Large intestine (tissue), 3 donors: ENCODE results near the gene NSD1. TPM values are rescaled to one million over a fixed set of nuclear protein-coding genes. Genes with fewer than 3 reads are reported as not detected.

Experiments used
- DNase-seq, 2 donors: peaks; one replicate each; pipeline versions ENCODE4 v3.0.0 to v3.0.0-alpha.2; 2013
- H3K27ac ChIP-seq: one replicate; pipeline ENCODE4 v1.5.1; 2013; ENCODE audit warnings: low read length
- H3K27me3 ChIP-seq: 2 replicates; pipeline ENCODE4 v1.6.1; 2013; ENCODE audit warnings: low read length; ENCODE audit not compliant: control insufficient read depth, insufficient read depth
- H3K36me3 ChIP-seq: 2 replicates; pipeline ENCODE4 v1.6.1; 2013; ENCODE audit warnings: low read length; ENCODE audit not compliant: control insufficient read depth, insufficient read depth
- H3K4me1 ChIP-seq: one replicate; pipeline ENCODE4 v1.6.1; 2013; ENCODE audit warnings: low read length; ENCODE audit not compliant: control insufficient read depth, insufficient read depth
- H3K4me3 ChIP-seq: one replicate; pipeline ENCODE4 v1.5.1; 2013; ENCODE audit warnings: low read length
- H3K9me3 ChIP-seq: one replicate; pipeline ENCODE4 v1.6.1; 2013; ENCODE audit warnings: mild to moderate bottlenecking, low read depth, low read length, moderate library complexity; ENCODE audit not compliant: control insufficient read depth
- WGBS: methylation state at CpG from one replicate; pipeline ENCODE4 v1.1.5; 2013; ENCODE audit warnings: low lambda C conversion rate; ENCODE audit not compliant: insufficient coverage; 5-methylcytosine and 5-hydroxymethylcytosine counted together
- polyA plus RNA-seq: library from polyadenylated mRNA; unstranded; fragments of 120-200 nt; gene quantifications from one replicate; pipeline ENCODE4 v1.2.1, GENCODE V29; 2013

The NSD1 gene
- polyA plus RNA-seq, 1 donor, result 27.2 TPM

DNA sequence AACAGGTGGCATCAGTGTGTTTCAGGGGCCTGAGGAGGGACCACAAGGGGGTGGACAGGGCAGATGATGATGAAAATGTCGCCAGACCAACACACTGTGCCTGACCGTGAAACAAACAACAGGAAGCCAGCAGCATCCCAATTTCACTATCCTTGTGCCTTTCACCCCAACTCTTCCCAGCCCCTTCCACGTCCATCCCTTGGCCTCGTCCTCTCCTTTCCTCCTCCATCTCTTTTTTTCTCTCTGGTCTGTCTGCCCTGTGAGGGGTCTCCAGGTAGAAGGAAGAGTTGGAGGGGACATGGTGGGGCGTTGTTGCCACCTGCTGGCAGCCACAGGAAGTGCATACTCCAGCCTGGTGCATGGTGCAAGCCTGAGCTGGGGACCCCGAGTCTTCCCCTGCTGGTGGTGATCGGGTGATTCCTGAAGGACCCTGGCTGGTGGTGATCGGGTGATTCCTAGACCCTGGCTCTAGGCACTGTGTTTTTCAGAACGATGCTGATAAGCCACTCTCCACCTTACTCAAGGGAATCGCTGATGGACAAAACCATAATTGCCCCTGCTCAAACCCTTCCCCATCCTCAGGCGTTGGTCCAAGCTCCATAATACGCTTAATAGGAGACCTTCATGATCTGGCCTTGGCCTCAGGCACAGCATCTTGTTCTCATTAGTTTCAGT lies 21.7 kb upstream of the NSD1 start:
- no peak overlapping the region for H3K4me3 ChIP-seq
- DNase-seq, result peak in 1 of 2 donors; percentile 49
- WGBS, result 20% methylated on average over 1 of the region's 12 CpGs
- peaks cover 25% of the 10 kb centered on the region for H3K4me1 ChIP-seq
- no peaks in the 10 kb centered on the region for H3K36me3 ChIP-seq
- H3K27ac ChIP-seq, result no peak overlapping the region
- H3K9me3 ChIP-seq, result peaks cover 3% of the 10 kb centered on the region
- no peaks in the 10 kb centered on the region for H3K27me3 ChIP-seq

DNA sequence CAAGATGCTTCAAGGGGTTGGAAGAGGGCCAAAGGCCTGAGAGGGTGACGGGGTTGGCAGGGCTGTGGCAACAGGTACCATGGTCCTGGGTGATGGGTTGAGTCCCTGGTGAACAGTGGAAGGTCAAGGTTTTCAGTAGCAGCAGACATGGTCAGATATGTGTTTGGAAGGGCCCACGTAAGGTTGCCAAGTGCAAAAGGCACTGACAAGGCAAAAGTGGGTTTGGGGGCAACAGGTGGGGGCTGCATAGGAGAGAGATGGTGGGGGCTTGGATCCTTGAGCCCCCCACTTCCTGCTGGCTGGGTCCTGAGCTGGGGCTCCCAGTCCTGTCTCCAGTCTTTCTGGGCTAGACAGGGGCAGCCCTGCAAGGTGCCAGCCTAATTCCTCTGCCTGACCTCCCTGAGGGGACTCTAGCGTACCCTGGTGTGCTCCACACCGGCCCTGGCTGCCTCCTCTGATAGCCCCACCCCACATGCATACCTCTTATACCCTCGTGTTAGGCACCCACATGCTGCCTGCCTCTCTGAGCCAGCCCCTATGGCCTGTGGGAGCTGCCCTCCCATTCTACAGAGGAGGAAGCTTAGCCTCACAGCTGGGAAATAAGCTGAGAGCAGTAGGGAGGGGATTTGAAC lies 20.9 kb upstream of the NSD1 start:
- WGBS, result 80% methylated on average over 1 of the region's 5 CpGs
- no peaks in the 10 kb centered on the region for H3K27me3 ChIP-seq
- H3K4me1 ChIP-seq, result peaks cover 28% of the 10 kb centered on the region
- peak in 1 of 2 donors; percentile 7 for DNase-seq
- H3K27ac ChIP-seq, result no peak overlapping the region
- H3K4me3 ChIP-seq, result no peak overlapping the region
- H3K36me3 ChIP-seq, result no peaks in the 10 kb centered on the region
- H3K9me3 ChIP-seq, result peaks cover 9% of the 10 kb centered on the region

DNA sequence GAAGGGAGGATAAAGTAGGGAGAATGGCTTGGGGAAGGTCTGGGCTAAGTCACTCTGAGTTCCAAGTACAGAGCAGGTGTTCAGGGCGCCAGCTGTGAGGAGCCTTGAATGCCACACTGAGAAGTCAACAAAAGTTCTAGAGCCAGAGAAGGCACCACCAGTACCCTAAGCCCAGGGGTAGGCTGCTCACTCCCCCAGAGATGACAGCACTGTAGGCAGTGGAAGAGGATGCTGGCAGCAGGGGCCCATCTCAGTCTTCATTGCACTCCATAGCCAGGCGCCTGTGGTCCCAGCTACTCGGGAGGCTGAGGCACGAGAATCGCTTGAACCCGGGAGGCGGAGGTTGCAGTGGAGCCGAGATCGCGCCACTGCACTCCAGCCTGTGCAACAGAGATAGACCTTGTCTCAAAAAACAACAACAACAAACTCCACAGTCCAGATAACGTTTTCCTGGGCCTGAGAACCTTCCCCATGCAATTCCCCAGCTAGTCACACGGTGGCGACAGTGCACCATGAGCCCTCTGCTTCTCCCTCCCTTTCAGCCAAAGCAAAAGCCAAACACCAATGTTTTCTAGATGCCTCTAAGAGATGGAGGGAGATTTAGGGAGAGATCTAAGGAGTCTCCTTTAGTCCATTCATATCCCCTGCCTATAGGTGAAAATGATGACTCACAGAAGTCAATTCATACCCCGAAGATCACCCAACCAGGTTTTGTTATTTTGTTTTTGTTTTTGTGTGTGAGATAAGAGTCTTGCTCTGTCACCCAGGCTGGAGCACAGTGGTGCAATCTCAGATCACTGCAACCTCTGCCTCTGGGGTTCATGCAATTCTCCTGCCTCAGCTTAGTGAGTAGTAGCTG lies 19.8 kb upstream of the NSD1 start:
- Histone ChIP-seq H3K9me3 (peaks cover 9% of the 10 kb centered on the region), H3K27ac (no peak overlapping the region), H3K4me1 (peaks cover 27% of the 10 kb centered on the region), H3K27me3 (no peaks in the 10 kb centered on the region), H3K36me3 (no peaks in the 10 kb centered on the region), H3K4me3 (no peak overlapping the region)
- no CpG with 5 or more reads among the region's 14 CpGs for WGBS
- peak in 1 of 2 donors; percentile 57 for DNase-seq

DNA sequence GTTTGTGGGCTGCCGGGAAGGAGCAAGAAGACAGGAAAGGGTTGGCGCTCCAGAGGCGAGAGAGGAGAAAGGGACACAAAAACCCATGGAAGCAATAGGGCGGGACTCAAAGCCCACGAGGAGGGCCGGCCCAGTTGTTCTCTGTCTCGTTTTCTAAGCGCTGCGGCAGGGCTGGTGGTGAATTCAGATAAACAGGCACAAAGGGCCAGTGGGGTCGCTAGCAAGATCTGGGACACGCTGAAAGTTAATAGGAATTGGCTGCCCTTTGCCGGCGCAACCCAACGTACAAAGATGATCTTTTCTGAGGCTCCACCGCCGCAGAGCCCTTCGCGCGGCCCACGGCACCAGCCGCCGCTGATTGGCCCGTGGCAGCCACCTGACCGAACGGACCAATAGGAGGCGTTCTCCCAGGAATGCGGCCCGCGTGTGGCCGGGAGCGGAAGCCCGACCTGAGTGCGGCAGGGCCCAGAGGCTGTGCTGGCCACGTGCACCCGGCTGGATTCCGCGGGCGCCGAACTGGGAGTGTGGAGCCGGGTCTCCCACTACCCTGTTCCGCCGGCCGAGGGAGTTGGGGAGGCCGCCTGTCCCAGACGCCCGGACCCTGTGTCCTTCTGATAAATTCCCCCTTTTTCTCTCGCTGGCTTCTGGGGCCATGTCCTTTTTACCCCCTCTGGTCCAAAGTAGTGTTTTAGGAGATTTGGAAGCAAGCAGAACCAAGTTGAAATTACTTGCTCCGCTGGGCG lies 16.8 kb upstream of the NSD1 start:
- Histone ChIP-seq H3K36me3 (no peaks in the 10 kb centered on the region), H3K27me3 (no peaks in the 10 kb centered on the region), H3K9me3 (peaks cover 9% of the 10 kb centered on the region), H3K4me3 (peak overlapping the region; percentile 25), H3K4me1 (peaks cover 9% of the 10 kb centered on the region), H3K27ac (peak overlapping the region; percentile 37)
- no CpG with 5 or more reads among the region's 49 CpGs for WGBS
- DNase-seq, result peak; percentile 84 to 90

DNA sequence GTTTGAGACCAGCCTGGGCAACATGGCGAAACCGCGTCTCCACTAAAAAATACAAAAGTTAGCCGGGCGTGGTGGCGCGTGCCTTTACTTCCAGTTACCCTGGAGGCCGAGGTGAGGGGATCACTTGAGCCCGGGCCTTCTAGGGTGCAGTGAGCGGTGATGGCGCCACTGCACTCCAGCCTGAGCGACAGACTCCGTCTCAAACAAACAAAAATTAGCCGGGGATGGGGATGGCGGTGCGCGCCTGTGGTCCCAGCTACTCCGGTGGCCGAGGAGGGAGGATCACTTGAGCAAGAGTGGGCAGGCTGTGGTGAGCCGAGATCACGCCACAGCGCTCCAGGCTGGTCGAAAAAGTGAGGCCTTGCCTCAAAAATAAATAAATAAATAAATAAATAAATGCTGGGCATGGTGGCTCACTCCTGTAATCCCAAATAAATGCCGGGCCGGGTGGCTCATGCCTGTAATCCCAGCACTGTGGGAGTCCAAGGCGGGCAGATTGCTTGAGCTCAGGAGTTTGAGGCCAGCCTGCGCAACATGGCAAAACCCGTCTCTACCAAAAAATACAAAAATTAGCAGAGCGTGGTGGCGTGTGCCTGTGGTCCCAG lies 16.0 kb upstream of the NSD1 start:
- H3K9me3 ChIP-seq, result peaks cover 9% of the 10 kb centered on the region
- peaks cover 9% of the 10 kb centered on the region for H3K4me1 ChIP-seq
- 100% methylated on average over 8 of the region's 30 CpGs for WGBS
- H3K27ac ChIP-seq, result no peak overlapping the region
- no peak for DNase-seq
- H3K36me3 ChIP-seq, result no peaks in the 10 kb centered on the region
- no peak overlapping the region for H3K4me3 ChIP-seq
- no peaks in the 10 kb centered on the region for H3K27me3 ChIP-seq

DNA sequence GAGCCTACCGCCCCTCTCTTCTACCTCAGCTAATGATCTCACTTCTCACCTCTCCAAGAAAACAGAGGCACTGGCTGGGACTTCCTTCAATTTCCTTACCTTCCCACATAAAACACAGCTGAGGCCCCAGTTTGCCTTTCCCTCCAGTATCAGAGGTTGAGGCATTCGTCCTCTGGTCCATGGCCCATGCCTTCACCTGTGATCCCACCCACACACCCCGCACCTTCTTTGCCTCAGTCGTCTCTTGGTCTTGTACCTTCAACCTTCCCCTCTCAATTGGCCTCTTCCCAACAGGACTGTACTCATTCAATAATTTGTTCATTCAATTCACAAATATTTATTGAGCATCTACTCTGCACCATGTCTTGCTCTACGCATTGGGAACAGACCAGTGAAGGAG lies 11.0 kb upstream of the NSD1 start:
- no peak overlapping the region for H3K27ac ChIP-seq
- H3K27me3 ChIP-seq, result no peaks in the 10 kb centered on the region
- no CpG with 5 or more reads among the region's 5 CpGs for WGBS
- no peak overlapping the region for H3K4me3 ChIP-seq
- H3K4me1 ChIP-seq, result no peaks in the 10 kb centered on the region
- no peak for DNase-seq
- H3K36me3 ChIP-seq, result no peaks in the 10 kb centered on the region
- peaks cover under 1% of the 10 kb centered on the region for H3K9me3 ChIP-seq

DNA sequence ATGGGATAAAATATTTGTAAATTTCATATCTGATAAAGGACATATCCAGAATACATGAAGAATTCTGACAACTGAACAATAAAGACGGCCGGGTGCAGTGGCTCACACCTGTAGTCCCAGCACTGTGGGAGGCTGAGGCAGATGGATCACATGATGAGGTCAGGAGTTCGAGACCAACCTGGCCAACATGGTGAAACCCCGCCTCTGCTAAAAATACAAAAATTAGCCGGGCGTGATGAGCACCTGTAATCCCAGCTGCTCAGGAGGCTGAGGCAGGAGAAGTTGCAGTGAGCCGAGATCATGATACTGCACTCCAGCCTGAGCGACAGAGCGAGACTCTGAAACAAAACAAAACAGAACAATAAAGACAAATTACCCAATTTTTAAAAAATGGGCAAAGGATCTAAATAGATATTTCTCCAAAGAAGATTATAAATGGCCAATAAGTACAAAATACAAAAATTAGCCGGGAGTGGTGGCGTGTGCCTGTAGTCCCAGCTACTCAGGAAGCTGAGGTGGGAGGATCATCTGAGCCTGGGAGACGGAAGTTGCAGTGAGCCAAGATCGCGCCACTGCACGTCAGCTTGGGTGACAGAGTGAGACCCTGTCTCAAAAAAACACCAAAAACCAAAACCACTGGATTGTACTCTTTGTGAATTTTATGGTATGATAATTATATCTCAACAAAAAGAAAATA lies 9.6 kb upstream of the NSD1 start:
- H3K4me1 ChIP-seq, result no peaks in the 10 kb centered on the region
- 100% methylated on average over 1 of the region's 15 CpGs for whole genome bisulfite sequencing
- H3K4me3 ChIP-seq, result no peak overlapping the region
- no peak for DNase-seq
- H3K36me3 ChIP-seq, result no peaks in the 10 kb centered on the region
- no peaks in the 10 kb centered on the region for H3K27me3 ChIP-seq
- H3K27ac ChIP-seq, result no peak overlapping the region
- H3K9me3 ChIP-seq, result no peaks in the 10 kb centered on the region

DNA sequence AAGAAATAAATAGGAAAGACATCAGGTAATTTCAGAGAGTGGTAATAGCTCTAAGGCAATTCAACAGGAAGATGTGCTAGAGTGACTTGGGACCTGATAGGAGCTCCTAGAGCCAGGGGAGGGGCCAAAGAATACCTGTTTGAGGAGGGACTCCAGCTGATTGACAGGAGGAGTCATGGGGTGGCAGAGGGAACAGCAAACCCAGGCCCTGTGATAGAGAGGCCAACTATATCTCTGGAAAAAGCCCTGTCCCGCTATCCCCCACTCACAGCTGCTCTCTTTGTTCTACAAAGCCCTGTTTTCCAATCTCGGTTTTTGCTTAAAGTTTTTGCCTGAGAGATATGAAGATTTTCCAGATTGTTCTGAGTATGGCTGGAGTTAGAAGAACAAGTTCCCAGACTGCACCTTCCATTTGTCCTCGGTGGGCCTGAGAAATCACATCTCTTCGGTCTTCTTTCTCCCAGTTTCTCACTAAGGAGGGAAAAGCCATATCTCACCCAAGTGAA lies 9.0 kb upstream of the NSD1 start:
- DNase-seq, result no peak
- no peak overlapping the region for H3K27ac ChIP-seq
- H3K36me3 ChIP-seq, result no peaks in the 10 kb centered on the region
- no peaks in the 10 kb centered on the region for H3K4me1 ChIP-seq
- no peaks in the 10 kb centered on the region for H3K27me3 ChIP-seq
- no CpG with 5 or more reads among the region's 4 CpGs for WGBS
- no peaks in the 10 kb centered on the region for H3K9me3 ChIP-seq
- no peak overlapping the region for H3K4me3 ChIP-seq

DNA sequence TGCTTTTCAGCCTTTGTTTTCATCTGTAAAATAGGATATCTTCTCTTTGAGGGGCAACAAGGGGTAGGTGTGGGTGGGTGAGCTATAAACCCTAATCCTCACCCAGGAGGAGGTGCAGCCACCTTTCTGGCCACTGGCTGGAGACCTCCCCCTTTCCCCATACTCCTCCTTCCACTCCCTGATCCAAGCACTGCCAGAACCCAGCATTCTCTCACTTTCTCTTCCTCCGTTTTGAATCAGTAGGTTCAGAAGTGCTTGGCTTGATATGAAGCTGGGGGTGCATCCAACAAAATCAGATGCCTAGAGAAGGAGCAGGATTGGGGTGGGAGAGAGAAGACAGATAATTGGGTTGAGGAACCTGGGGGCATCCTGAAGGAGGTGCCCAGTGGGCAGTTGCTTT lies 6.8 kb upstream of the NSD1 start:
- no peak for DNase-seq
- no peak overlapping the region for H3K4me3 ChIP-seq
- no peaks in the 10 kb centered on the region for H3K9me3 ChIP-seq
- no peaks in the 10 kb centered on the region for H3K4me1 ChIP-seq
- no peak overlapping the region for H3K27ac ChIP-seq
- no peaks in the 10 kb centered on the region for H3K27me3 ChIP-seq
- WGBS, result no CpG with 5 or more reads among the region's 1 CpG
- H3K36me3 ChIP-seq, result no peaks in the 10 kb centered on the region
